T-helper 22 cell (primary cell): ENCODE results near the gene WWTR1.

Source experiments
- DNase-seq: peaks from one replicate; pipeline ENCODE4 v3.0.0-alpha.2; 2020; ENCODE audit warnings: low read depth

WWTR1 gene

DNA sequence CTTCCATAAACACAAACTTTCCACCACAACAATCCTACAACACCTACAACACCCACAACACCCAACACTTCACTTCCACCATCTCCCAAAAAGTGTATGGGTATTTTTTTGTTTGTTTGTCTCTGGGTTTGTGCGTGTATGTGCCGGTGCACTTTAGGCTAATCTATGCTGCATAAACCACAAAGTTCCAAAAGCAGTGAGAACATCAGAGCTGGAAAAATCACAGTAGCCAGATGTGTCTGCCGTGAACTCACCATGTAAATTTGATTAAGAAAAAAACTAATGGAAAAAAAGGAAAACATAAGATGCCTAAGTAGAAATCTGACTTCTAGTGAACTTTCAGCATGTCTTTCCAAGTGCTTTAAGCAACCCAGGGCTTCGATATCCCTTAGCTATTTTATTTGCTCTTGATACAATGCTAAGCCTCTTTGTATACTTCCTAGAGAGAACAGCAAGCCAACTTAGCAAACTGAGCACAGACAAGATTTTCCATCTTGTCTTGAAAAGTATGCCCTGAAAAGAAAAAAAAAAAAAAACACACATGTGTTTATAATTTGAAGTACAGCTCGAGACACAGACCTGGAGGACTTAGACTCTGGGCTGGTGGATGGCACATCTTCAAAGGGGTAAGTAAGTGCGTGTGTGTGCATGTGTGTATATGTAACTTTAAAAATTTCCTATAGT, 91.4 kb downstream of the WWTR1 start:
- no peak for DNase-seq

DNA sequence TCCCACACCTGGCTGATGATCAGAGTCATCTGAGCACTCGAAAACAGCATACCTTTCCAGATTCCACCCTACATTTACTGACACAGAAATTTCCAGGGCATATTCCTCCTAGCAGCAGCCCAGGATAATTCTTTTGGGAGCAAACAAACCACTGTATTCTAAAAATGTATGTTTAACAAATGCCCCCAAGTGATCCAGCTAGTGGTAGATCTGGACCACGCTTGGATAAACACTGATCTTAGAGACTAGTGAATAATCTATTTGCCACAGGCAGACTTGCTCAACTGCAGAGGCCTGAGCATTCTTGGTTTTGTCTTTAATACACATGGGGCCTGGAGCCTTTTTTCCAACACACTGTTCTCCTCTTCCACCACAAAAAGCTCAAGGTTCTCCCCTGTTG, 93.7 kb downstream of the WWTR1 start:
- DNase-seq = no peak

DNA sequence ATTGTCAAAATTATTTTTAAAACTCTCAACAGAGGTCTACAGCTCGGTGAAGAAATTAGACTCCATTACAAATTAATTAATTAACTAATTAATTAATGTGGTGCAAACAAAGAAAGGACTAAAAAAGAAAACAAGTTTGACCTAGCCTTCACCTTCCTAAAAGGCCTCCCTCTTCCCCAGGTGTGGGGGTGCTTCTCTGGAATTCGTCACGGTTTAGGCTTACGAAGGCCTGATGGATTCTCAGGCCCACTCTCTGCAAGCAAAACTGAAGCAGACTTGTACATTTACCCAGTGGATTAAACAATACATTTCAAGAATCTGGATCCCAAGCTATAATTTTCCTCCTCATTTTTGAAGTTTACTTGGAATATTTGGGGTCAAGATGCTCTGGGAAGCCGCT, 94.7 kb downstream of the WWTR1 start:
- no peak for DNase-seq

DNA sequence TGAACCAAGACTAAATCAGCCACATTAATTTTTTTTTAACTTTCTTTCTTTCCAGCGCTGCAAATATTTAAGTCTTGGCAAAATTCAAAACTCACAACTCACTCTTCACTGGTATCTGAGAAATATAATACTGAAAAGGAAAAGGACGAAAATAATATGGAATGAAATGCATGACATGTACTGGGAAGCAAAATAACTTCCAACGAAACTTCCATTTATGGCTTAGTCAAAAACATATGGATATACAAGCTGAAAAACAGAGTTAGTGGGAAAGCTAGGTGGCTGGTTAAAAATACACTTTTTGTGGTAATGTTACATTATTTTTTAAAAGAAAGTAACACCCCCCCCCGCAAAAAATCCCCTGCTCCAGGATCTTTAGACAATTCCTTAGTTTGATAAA, 97.2 kb downstream of the WWTR1 start:
- no peak for DNase-seq

DNA sequence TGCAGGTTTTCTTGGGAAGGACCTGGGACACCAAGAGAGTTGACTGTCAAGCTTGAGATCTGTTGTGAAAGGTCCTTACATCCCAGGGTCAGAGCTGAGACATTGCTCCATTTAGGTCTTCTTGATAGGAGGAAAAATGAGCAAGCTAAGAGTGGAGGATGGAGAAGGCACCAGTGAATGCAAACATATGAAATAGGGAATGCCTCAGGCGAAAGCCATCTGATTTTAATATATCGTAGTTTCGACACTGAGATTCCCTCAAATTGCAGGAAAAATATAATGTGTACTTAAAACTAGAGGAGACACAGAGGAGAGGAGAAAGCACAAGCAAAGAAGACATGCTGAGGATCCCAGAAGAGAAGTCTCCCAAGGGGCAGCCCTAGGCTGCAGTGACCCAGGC, 97.8 kb downstream of the WWTR1 start:
- DNase-seq = no peak

DNA sequence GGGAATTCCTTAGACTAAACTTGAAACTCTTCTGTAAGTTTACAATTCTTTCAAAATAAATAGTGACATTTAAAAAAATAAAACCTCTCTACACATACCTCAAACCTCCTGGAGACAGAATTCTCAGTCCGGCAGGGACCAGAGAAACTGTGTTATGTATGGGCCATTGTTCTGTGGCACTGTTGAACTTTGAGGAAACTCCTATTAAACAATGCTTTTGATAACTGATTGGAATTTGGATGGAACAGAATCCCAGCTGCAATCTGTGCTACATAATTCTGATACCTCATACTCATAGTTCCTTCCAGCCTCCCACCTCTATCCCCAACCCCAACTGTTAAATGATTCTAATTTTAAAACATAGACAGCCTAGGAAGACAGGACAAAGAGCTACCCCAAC, 98.3 kb downstream of the WWTR1 start:
- DNase-seq = no peak

DNA sequence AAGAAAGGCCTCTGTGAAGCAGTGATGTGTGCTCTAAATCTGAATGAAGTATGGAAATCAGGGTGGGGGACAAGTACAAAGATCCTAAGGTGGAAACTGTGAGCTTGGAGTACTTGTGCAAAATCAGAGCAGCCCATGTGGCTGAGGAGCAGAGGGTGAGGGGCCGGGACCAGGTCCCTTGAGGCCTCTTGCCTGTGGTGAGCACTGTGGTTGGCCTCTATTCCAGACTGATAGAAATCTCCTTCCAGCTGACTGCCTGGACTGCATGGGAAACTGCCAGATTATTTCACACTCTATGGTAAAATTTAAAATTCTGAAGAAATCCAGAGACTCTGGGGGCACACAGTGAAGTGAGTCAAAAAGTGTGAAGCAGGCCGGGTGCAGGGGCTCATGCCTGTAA, 101.9 kb downstream of the WWTR1 start:
- no peak for DNase-seq

DNA sequence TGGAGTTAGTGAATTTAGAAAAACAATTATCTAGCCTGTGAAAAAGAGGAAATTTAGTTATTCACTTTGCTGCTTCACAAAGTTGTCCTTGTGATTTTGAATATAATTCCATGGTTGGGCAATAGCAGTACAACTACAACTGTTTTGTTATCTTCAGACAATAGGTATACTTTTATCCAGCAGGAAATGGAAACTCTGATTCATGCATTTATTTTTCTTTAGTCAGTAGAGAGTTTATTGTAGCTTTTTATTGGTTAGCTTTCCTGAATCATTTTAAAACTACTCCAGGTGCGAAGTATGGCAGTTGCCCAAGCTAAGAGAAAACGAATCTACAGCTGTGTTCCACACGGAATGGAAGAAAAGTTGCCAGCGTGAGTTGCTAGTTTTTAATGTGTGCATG, 103.0 kb downstream of the WWTR1 start:
- no peak for DNase-seq

DNA sequence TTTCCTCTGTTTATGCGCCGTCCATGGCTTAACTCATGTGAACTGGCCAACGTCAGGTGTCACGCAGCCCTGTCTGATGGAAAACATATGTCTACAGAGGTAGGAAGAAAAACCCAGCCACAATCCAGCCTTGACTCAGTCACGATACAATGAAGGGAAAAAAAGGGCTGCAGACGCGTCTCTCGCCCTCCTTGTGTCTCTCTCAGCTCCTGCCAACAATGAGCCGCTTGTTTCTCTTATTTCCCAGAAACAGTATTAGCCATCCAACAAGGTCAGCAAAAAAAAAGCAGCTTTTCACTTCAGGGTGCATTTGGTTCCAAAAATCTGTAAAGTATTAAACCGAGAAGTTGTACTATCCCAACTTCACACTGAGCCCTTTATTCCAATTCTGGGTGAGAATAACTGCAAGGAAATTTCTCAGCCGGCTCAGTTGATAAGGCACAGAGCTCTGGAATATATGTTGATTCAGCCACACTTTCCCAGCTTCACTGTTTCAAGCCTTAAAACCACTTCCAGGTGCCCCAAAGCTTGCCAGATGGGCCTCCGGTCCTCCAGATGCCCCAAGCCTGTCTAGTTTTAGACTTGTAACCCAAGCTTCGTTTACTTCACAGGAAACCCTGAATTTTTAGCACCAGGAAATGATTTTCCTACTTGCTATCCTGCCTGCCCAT, 103.9 kb downstream of the WWTR1 start:
- DNase-seq = no peak

DNA sequence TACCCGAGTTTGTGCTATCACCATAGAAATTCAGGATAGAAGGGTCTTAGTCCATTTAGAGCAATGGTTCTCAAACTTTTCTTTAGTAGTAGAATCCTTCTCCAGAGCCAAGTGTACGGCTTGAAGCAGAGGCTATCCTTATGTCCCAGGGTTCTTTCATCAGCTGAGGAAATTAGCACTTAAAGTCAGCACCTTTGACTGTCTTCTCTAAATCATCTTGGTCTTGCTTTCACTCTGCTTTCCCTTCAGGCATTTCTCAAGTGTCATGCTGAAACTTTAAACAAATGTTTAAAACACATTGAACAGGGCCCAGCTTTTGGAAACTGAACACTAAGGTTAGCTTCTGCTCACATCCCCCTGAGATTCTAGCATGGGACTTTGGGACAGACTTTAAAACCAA, 105.1 kb downstream of the WWTR1 start:
- no peak for DNase-seq

DNA sequence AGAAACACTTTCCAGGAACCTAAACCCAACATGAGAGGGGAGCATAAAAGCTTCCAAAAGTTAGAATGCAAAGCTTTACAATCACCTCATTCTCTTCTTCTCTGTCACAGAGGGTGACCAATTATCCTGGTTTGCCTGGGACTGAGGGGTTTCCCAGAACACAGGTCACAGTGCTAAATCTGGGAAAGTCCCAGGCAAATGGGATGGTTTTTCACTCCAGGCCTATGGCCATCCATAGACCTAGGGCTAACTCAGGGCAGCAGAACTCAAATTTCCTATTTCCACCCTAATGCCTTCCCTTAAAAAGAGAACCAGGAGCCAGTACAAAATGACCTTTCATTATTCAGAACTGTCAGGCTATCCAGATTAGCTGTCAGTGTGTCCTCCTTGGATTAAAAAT, 106.3 kb downstream of the WWTR1 start:
- DNase-seq = no peak

DNA sequence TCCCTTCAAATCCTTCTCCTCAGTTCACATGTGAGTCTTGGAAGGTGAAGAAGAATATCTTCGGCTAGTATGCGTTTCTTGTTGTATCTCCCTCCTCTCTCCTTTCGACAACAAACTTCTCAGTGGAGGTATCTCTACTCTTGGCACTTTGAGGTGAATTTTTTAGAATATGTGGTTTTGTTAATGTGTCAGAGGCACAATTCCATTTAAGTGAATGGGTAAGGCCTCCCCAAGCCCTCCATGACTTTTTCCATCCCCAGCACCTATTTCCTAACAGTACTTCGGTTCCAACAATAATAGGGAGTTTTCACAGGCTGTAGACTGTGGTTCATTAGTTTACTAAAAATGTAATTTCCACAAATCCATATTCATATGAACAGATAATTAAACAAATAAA, 109.2 kb downstream of the WWTR1 start:
- DNase-seq = no peak

DNA sequence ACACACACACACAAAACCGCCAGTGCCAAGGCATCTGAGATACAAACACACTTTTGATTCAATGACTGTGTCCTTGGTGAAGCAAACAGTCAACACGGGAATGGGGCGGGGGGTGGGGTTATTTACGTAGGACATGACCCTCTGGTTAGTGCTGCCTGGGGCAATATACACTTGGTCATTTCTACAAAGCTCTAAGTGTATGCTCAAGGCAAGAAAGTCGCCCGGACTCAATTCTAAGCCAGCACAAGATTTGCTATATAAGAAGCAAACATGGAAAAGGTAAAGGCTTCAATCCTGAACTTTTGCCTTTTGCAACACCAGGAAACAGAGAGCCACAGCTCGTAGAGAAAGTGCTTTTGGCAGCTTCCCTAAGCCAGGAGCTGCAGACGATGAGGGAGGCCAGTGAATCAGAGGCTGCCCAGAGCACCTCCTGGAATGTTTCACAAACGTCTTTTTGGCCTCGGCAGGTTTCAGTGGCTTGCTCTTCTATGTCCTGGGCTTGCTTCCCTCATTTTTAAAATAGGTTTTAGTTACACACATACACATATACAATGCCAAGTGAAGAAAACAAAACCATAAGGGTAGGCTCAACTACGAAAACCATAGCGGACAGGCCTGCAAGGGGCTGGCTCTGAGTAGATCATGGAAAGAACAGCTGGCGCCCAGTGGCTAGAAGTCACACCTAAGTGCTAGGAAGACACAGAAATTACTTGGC, 109.7 kb downstream of the WWTR1 start:
- DNase-seq = no peak

DNA sequence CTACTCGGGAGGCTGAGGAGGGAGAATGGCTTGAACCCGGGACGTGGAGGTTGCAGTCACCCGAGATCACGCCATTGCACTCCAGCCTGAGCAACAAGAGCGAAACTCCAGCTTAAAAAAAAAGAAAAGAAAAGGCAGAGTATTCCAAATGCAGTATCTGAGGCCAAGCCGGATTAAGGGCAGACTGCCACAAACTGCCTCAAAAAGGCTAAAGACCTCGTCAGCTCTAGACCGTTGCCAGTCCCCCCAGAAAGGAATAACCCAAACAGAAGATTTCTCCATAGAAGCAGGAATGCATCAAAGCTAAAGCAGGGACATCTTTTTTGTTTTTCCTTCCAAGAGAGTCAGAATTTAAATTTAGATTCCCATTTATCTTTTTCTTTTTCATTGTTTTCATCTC, 110.4 kb downstream of the WWTR1 start:
- DNase-seq = no peak

DNA sequence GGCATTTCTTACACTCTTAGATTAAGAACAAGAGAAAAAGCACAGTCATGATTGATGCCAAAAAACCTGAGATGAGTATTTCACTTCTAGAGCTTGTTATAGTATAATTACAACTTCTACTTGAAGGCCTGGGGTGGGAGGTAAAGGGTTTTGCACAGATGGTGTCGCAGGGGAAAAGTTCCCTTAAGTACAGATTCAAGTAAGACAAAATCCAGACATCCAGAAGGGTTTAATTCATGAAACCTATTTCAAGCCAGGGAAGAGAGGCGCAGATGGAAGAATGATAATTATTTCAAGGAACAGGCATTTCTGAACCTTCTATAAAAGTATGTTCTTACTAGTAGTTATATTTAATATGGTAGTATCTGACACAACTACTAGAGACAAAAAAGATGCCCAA, 112.8 kb downstream of the WWTR1 start:
- no peak for DNase-seq

DNA sequence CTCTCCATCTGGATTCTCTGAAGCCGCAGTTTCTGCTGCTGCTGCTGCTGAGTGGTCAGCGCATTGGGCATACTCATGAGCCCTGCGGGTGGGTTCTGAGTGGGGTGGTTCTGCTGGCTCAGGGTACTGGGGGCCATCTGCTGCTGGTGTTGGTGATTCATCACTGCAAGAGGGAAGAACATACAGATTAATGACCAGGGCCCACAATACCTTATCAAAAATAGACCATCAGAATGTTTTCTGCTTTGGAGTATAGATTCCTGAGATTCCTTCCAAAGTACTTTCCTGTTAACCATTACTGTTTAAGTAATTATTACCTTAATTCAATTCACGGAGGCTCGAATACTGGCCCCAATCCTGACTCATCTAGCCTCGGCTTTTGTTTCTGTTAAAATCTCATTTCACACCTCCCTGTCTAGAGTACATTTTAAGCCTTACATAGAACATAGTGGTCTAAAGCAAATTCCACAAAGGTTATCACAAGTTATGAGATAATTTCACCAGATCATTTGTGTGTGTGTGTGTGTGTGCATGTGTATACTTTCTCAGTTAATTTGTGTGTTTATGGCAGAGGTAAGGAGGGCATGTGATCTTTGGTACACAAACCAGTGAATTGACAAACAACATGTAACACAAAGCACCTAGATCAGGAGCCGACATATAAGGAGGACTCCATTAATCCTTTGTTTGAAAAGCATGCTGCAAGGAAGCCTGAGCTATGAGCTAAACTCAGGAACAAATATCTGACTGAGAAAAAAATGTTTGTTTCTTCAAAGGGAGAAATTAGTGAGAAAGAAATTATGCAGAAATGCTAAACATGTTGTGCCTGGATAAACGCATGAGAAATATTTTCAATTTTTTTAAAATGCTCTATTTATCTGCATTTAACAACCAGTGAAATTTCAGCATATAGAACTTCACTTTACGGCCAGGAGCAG, 115.2 kb downstream of the WWTR1 start:
- DNase-seq = no peak

DNA sequence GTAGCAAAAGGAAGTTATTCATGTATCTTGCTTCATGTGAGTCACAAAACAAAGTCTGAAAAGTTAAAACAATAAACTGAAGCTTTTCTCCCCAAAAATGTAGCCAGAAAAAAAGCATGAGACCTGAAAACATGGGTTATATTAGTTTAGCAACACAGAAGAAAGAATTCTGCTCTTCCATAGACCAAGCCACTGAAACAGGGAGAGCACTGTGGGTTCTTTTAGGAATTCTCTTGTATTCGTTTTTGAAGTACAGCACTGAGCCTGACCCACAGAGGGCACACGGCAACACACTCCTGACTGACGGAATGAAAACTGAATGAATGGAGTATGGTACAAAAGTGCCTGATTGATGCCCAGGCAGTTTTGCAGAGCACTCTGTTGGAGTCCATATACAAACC, 116.7 kb downstream of the WWTR1 start:
- DNase-seq = no peak

DNA sequence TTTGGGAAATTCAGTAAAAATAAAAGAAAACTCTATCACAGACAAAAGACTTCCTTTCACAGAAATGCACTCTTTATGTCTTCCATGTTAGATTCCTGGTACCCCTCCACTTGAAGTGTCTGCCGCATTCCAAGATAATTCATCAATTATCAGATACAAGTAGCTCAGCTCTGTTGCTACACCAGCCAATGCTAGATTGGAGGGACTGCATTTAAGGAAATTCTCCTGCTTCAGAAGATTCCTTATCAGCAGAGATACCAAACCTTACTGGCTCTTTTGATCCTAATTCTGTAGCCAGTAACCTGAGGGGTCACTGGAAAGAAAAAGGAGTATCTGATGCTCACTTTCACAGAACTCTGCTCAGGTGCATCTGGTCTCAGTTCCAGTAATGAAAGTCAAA, 119.5 kb downstream of the WWTR1 start:
- no peak for DNase-seq

DNA sequence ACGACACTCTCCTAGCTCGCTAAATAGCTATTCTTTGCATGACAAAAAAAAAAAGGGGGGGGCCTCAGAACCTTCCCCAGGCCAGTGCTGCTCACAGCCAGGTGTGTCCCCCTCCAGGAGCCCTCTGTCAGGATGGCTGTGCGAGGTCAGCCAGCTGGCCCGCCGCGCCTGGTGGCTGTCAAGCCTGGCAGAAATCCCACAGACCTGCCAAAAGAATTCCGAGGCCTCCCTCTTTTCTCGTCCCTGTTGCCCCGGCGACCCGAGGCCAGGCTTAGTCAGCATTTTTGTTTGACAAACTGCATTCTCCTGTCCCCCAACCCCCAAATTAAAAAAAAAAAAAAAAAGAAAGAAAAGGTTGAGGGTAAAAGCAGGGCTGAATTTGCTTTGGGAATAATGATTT, 121.4 kb downstream of the WWTR1 start:
- DNase-seq = no peak

DNA sequence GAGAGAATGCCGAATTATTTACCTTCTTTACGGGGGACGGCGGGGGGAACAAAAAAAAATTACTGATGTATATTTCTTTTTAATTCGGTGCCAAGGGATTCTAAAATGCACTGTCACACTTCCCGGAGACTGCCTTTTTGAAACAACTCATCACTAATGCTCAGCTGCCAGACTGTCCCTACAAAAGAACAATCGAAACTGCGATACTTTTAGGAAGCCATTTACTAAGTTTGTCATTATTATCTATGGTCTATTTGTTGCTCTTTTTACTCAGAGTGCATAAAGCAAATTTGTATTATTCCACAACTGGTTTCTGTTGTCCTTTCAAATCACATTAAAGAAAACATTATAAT, 122.5 kb downstream of the WWTR1 start:
- DNase-seq = no peak

DNA sequence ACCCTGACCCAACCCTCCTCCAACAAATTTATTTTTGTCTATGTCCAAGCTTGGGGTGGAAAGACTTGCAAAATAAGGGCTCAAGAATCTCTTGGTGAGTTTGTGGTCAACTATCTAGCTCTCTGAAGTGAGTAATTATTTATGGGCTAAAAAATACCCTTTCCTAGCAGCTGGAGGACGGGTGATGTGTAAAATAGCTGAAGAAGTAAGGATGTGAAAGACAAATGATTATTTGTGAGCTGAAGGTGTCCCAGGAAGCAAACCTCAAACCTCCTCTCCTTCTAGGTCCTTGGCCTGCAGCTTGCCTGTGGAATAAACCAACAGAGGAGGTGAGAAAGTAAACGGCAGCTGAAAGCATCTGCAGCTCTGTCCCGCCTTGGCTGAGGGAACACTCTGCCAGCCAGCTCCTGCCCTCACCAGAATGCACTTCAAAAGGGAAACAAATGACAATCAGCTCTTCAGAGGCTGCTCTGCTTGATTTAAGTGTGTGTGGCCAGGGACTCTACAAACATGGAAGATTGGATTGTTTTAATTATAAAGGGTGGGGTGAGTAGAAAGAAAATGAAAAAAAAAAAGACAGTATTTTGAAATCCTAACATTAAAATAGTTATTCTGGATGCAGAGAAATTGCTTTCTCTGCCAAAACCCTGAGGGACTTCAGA, 123.0 kb downstream of the WWTR1 start:
- DNase-seq = no peak

DNA sequence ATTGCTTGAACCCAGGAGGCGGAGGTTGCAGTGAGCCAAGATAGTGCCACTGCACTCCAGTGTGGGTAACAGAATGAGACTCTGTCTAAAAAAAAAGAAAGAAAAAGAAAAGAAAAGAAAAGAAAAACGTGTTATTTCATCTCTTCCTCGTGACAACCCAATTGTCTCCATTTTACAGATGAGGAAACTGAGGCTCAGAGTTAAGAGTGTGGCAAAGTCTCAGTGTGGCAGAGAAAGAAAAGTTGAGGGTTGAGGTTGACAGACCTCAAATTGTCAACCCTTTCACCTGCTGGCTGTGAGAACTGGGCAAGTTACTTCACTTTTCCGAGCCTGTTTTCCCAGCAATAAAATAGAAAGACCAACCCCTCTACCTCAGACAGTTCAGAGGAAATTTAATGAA, 123.7 kb downstream of the WWTR1 start:
- DNase-seq = no peak
